ENCODE measurements around the gene ACKR1.

ACKR1 gene

DNA sequence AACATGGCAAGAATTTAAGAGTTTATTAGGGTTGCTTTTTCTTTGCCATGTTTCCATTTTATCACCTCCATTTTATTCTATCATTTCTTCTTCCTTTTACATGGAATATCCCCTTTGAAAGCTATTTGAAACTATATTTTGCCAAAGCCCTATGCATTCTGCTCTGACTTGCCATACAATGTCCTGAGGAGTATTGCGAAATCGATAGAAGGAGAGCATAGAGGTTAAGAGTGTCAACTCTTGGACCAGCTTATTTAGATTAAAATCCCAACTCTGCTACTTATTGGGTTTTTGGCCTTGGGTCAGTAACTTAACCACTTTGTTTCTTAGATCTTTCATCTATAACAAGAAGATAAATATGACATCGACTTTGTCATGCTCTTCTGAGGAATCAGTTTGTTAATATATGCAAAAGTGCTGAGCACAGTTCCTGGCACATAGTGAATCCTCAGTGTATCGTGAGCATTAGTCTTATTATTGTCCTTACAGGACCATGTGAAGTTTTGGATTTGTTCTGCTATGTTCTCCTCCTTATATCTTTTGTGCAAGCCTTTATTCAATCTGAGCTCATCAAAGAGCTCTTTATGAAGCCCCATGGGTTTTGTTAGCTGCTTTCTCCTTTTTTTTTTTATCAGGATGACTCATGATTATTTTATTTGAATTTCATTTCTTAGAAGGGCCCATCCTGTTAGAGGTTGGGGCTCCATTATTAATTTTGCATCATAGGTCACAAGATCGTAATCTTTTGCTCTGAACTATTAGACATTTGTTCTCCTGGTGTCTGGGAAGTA is 17.6 kb downstream of the ACKR1 start:
- no peak for DNase-seq (ENCODE audit: low read depth in 2 of 2)

DNA sequence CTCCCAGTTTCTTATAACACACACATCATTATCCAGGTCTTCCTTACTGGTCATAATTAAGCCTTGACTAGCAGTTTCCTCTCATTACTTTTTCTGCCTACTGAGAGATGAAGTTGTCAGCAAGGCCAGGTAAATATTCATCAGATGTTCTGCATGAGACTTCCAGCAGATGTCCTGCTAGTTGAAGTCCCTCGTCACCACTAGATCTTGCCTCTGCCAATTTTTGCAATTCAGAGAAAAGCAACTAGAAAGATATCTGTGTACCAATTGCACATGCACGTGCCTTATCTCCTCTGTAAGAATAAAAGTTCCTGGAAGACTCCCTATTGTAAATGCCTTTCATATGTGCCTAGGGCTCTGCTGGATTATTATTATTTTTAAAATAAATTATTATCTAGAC is 18.3 kb downstream of the ACKR1 start:
- DNase-seq (ENCODE audit: low read depth in 2 of 2), result no peak

DNA sequence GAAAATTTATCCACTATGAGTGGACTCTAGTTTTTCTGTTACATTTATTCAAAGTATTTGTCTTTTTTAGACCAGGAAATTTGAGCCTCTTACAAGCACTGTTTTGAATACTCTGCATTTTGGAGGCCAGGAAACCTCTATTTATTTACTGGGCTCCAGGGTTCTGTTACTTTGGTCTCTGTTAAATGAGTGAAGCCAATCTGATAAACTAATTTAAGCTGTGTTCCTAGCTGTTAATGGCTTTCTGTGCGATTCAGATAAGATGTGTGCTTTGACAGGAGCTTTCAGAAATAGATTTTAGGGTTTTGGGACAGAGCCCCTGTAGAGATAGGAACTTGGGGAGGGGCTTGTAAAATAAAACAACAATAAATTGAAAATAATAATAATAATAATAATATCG is 23.9 kb downstream of the ACKR1 start:
- DNase-seq (ENCODE audit: low read depth in 2 of 2), result no peak

DNA sequence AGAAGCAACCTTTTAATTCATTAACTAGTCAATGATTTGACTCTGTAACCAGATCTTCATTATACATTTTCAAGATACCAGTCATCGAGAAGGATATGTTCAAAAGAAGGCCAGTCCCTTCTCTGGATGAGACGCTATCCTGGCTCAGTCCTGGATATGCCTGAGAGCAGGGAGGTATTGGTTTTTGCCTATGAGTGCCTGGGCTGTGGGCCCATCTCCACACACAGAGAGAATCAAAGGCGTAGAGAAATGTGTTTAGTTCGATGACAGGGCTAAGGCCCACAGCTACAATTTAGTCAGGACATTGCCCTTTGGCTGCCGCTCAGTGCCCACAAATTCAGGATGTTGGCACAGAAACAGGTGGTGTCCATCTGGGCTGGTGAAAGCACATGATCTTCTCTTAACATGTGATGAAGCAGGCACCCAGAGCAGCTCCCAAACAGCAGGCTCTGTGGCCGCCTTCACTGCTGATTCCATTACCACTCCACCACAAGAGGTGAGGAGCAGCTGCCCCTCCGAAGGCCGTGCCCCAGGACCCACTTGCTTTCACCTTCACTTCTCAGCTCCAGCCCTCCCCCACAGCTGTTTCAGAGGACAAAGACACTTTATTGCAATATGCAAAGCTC is 24.7 kb downstream of the ACKR1 start:
- no peak for DNase-seq (ENCODE audit: low read depth in 2 of 2)

DNA sequence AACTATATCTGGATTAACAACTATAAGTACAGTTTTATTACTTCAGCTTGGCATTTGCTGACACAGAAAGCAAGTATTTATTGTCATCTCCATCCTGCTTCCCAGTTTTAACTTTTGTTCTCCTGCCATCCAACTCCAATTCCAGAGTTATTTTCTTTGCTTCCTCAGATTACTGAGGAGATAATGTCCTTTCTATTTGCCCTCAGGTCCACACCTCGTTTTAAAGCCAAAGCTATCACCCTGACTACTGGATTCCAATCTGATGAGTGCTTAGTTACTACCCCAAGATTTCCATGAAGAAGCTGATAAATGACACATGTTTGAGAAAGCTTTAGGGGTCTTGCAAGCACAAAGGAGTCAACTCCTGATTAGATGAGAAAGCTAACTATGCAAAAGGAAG is 25.2 kb downstream of the ACKR1 start:
- no peak for DNase-seq (ENCODE audit: low read depth in 2 of 2)

DNA sequence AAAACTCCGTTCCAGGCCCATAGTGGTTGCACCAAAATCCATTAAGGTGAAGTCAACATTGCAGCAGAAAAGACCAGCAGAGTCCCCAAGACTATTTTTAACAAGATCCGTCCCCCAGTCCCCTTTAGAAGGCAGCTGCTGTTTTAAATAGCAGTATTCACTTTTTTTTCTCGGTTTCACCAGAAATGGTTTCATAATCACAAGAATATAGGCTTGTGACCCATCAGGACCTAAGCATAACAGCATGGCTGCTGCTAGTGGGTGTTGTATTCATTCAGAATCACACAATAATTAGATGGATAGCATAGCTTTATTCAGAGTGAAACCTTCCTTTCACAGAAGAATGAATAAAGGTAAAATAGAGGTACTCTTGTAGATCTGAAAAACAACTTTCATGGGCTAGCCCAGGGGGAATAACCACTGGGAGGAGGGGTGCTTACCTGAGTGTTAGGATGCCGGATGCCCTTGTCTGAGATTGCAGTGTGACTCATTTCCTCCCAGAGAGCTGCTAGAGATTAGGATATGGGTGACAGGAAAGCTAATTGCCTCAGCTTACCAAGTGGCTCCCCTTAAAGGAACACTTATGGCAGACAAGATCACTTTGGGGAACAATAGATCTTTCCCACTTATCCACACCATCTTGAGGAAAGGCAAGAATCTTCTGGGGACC is 35.0 kb downstream of the ACKR1 start:
- no peak for DNase-seq (ENCODE audit: low read depth in 2 of 2)

DNA sequence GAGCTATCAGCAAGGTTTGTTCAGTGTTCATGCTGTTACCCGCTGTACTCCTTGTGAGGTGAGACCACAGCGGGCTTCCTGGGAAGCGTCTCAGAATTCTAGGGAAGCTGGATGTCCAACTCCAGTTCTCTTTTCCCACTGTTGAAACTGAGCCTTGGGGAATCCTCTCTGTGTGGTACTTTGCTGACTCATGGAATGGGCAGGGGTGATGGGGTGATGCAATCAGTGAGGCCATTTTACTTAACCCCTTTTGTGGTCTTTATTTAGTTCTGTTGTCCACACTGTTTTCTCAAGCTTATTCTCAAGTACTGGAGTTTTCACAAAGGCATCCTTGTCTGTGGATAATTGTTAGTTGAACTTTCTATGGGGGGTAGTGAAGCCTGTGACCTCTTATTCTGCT is 42.6 kb downstream of the ACKR1 start:
- DNase-seq (ENCODE audit: low read depth in 2 of 2), result no peak

DNA sequence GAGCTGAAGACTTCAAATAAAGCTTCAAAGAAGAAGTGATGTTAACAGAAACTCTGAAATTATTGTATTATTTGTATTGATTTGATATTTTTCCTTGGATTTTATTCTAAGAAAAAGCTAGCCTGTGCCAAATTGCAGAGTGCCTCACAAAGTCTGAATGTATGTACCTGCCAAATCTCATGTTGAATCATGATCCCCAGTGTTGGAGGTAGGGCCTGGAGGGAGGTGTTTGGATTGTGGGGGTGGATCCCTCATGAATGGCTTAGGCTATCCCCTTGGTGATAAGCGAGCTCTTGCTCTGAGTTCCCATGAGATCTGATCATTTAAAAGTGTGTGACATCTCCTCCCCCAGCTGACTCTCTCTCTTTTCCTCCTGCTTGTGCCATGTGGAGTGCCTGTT is 43.6 kb downstream of the ACKR1 start:
- DNase-seq (ENCODE audit: low read depth in 2 of 2), result no peak

DNA sequence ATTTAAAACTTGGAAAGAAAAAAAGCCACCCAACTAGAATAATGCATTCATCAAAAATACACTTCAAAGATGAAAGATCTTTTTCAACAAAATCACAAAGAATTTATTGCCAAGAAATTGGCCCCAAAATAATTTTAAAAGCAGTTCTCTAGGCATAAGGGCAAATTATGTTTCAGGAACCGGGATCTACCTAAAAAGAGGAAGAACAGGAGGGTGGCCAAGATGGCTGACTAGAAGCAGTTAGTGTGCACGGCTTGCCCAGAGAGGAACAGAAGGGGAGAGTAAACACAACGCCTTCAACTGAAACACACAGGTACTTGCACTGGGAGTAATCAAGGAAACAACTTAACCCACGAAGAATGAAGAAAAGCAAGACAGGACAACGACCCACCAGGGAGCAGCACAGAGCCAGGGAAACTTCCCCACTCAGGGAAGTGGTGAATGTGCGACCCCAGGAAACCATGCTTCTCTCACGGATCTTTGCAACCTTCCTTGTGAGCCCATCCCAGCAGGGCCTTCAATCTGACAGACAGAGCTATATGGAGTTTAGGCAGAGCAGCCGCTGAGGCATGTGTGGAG is 46.1 kb downstream of the ACKR1 start:
- DNase-seq (ENCODE audit: low read depth in 2 of 2), result no peak

Data from stimulated activated CD4-positive, alpha-beta T cell treated with anti-CD3 and anti-CD28 coated beads, Interleukin-4, amount 100 ng/mL, for 48 hours (primary cell).